Astrocyte of the cerebellum (primary cell): ENCODE results near the gene BRWD1.

Experiments used
- DNase-seq: peaks from one replicate; pipeline ENCODE4 v3.0.0-alpha.2; 2011; ENCODE audit warnings: low read depth
- H3K4me3 ChIP-seq: 2 replicates; pipeline ENCODE4 v1.5.1; 2011; ENCODE audit warnings: mild to moderate bottlenecking, low read depth, low read length, moderate library complexity
- in situ Hi-C: cut with HindIII; loops from 2 replicates; pipeline ENCODE4 v1.10.0; 2017; ENCODE audit warnings: low sequenced_read_pairs
- TF ChIP-seq, protein P1 (sequence below): IDR thresholded peaks from 2 replicates; pipeline ENCODE4 v1.5.1; 2012; ENCODE audit warnings: low read length, low read depth, moderate library complexity, mild to moderate bottlenecking; ENCODE audit errors: missing control alignments

Gene BRWD1

GRCh38 chr21:39185157-39185556 is 128.3 kb downstream of the BRWD1 start:
- in situ Hi-C loops: no loop called here
- TF ChIP-seq, protein P1, sequence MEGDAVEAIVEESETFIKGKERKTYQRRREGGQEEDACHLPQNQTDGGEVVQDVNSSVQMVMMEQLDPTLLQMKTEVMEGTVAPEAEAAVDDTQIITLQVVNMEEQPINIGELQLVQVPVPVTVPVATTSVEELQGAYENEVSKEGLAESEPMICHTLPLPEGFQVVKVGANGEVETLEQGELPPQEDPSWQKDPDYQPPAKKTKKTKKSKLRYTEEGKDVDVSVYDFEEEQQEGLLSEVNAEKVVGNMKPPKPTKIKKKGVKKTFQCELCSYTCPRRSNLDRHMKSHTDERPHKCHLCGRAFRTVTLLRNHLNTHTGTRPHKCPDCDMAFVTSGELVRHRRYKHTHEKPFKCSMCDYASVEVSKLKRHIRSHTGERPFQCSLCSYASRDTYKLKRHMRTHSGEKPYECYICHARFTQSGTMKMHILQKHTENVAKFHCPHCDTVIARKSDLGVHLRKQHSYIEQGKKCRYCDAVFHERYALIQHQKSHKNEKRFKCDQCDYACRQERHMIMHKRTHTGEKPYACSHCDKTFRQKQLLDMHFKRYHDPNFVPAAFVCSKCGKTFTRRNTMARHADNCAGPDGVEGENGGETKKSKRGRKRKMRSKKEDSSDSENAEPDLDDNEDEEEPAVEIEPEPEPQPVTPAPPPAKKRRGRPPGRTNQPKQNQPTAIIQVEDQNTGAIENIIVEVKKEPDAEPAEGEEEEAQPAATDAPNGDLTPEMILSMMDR: no peak
- no peak overlapping the region for H3K4me3 ChIP-seq
- no peak for DNase-seq

- TF ChIP-seq, protein P1: no peak
- in situ Hi-C loops: no loop called here
- peak overlapping the region; percentile 86 for H3K4me3 ChIP-seq
- no peak for DNase-seq
Observed at GRCh38 chr21:39184050-39184980, 129.1 kb downstream of the BRWD1 start.

DNA sequence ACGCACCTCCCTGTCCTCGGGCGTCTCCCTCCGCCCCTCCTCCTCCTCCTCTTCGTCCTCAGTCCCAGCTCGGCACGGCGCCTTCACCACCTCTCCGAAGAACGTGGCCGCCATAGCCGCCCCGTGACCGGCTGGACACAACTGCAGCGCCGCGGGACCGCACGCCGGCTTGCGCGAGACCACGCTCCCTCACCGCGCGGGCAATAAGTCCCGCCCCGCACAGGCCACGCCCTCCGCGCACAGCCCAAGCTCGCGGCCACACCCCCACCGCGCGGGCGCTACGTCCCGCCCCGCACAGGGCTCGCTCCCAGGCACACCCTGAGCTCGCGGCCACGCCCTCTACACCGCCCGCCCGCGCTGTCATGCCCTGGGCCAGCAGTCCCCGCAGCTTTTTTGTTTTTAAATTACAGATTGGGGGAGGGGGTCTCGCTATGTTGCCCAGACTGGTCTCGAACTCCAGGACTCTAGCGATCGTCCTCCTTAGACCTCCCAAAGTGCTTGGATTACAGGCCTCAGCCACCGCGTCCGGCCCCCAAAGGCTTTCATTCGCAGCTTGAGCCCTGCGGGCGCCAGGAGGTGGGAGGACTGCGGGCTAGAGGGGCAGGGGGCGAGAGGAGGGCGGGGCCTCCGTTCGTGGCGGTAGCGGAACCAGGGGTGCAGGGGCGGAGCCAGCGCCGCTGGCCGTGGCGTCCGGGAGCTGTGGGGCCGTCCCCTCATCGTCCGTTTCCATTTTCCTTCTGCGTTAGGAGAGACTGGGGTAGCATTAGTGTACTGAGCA is 130.0 kb downstream of the BRWD1 start, which contains the start of gene PSMG1:
PSMG1 (minus strand) TSS at position 180 of the 778 bp plus-strand sequence; CDS start at position 114, 66 bp downstream.
- in situ Hi-C loops: no loop called here
- H3K4me3 ChIP-seq: peak within 1 kb of the TSS; percentile 86
- TF ChIP-seq, protein P1: no peak
- DNase-seq: peak; percentile 85

DNA sequence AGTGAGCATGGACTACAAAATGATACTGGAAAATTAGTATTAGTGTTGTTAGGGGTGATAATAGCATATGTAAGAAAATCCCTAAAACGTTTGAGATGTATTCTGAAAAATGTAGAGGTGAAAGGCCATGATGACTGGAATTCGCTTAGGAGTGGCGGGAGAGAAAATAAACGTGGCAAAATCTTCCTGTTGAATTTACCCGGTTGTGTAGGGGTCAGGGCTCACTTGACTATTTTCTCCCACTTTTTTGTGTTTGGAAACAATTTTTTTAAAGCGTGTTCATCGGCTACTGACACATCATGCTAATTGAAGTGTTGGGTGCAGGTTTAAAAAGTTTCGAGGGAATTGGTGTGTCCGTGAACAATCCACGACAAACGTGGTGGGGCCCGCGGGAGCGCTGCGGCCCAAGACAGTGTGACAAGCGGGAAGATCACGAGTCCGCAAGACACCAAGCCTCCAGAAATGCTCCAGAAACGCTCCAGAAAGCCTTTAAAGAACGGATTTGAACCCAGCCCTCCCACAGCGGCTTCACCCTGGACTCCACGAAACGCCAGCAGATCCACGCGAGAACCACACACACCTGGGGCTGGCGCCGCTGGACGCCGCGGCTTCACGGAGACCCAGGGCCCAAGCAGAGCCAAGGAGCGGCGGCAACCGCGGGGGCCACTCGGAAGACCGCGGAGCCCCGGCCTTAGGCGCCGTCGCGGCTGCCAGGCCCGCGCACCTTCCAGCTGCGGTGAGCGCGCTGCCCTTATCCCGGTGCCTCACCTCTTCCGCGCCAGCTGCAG is 130.8 kb downstream of the BRWD1 start:
- DNase-seq: no peak
- in situ Hi-C loops: no loop called here
- peak overlapping the region; percentile 86 for H3K4me3 ChIP-seq
- TF ChIP-seq, protein P1: no peak

DNA sequence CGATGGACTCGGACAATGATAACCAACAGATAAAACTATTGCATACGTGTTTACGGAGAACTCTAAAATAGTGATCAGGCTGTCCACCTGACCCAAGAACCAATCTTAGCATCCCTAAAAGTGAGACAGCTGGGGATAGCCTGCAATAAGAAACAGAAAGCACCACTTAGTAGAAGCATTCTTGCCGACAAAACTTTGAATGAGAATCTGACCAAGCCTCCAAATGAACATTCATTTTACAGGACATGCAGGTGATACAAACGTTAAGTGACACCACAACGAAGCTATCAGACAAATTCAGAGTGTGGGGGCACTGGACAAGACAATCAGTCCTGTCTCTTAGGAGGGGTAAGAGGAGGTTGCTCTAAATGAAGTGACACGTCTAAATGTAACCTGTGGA is 131.4 kb downstream of the BRWD1 start:
- DNase-seq: no peak
- in situ Hi-C loops: no loop called here
- TF ChIP-seq, protein P1: no peak
- H3K4me3 ChIP-seq: peak overlapping the region; percentile 86

DNA sequence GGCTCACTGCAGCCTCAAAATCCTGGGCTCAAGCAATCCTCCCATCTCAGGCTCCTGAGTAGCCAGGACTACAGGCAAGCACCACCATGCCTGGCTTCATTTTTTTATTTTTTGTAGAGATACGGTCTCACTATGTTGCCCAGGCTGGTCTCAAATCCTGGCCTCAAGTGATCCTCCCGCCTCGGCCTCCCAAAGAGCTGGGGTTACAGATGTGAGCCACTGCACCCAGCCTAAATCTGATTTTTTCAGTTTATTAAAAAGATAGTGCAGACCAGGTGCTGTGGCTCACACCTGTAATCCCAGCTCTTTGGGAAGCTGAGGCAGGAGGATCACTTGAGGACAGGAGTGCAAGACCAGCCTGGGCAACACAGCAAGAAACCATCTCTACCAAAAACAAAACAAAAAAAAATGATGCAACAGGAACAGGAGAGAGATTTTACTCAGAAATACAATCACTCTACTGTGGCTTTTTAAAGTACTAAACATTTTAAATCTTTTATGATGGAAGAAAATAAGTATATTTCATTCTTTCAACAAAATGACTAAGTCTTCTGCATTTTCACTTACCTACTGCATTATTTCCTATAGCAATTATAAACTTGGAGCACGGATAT is 132.1 kb downstream of the BRWD1 start:
- DNase-seq: no peak
- in situ Hi-C loops: no loop called here
- H3K4me3 ChIP-seq: no peak overlapping the region

More for the DNA sequence above, 132.1 kb downstream of the BRWD1 start:
- TF ChIP-seq, protein P1: no peak
